ENCODE measurements around the gene ANP32E. TPM values are rescaled to one million over a fixed set of nuclear protein-coding genes. Genes with fewer than 3 reads are reported as not detected.

Gene ANP32E
- total and polyA plus RNA-seq, 2 of the 13 experiments (the other 11 are each of a cell fraction or from before 2014, with no cell fraction given): 10.3 to 53.0 TPM

- Histone ChIP-seq H3K9ac (ENCODE audit: insufficient read depth, low read depth, low read length) (no peak overlapping the region), H3K4me1 (ENCODE audit: insufficient read depth, low read length) (peaks cover 33% of the 10 kb centered on the region), H3K36me3 (replicated peaks in 1 of 2; ENCODE audit: control insufficient read depth in 1 of 2, insufficient read depth in 2 of 2, low read length in 2 of 2) (no peaks in the 10 kb centered on the region), H2AFZ (ENCODE audit: low read length) (no peak overlapping the region), H3K4me3 (replicated peaks in 1 of 3; ENCODE audit: insufficient read depth in 1 of 3, low read depth in 2 of 3, low read length in 3 of 3) (no peak overlapping the region), H4K20me1 (ENCODE audit: insufficient read depth, low read length) (no peaks in the 10 kb centered on the region), H3K27me3 (ENCODE audit: control insufficient read depth in 1 of 2, insufficient read depth in 2 of 2, low read length in 2 of 2) (peaks cover 0 to 5% of the 10 kb centered on the region in 2 experiments; a peak in 1 of 5 replicates), H3K9me3 (ENCODE audit: low read length) (no peaks in the 10 kb centered on the region), H3K79me2 (ENCODE audit: insufficient read depth, low read length) (no peaks in the 10 kb centered on the region), H3K27ac (ENCODE audit: extremely low read length, insufficient read depth, low read length) (no peak overlapping the region), H3K4me2 (ENCODE audit: low read depth, low read length) (no peak overlapping the region)
- no peak for ATAC-seq
- ChIA-PET POLR2A (no interaction called here), CTCF (ENCODE audit: low intra/inter-chr PET ratio, low total read pairs) (no interaction called here)
- BruUV-seq (replicated peaks): no TSS peak
- in situ Hi-C loops (cut with HindIII; ENCODE audit: extremely low pct_ligation_motif_present, low pct_unique_long_range_greater_than_20kb): no loop called here
- TF ChIP-seq, protein P1, sequence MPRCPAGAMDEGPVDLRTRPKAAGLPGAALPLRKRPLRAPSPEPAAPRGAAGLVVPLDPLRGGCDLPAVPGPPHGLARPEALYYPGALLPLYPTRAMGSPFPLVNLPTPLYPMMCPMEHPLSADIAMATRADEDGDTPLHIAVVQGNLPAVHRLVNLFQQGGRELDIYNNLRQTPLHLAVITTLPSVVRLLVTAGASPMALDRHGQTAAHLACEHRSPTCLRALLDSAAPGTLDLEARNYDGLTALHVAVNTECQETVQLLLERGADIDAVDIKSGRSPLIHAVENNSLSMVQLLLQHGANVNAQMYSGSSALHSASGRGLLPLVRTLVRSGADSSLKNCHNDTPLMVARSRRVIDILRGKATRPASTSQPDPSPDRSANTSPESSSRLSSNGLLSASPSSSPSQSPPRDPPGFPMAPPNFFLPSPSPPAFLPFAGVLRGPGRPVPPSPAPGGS (CRISPR knock-in tag; IDR thresholded peaks at IDR 0.05): no peak
- no peak for TF ChIP-seq CBFB (CRISPR knock-in tag; IDR thresholded peaks at IDR 0.05)
- TF ChIP-seq ZNF597 (CRISPR knock-in tag; IDR thresholded peaks at IDR 0.05): no peak
- TF ChIP-seq ZFYVE20 (CRISPR knock-in tag; IDR thresholded peaks at IDR 0.05; ENCODE audit: borderline replicate concordance, low read depth): no peak
- TF ChIP-seq SOX6 (IDR thresholded peaks at IDR 0.05): no peak
- TF ChIP-seq SOX6 (CRISPR knock-in tag; IDR thresholded peaks at IDR 0.05): no peak
- TF ChIP-seq DNMT3B (CRISPR knock-in tag; conservative IDR thresholded peaks at IDR 0.05): no peak
- TF ChIP-seq BHLHE40 (IDR thresholded peaks at IDR 0.05; ENCODE audit: low read length): no peak
- DNase-seq (ENCODE audit: low spot score): no peak
- intact Hi-C loops (cut with micrococcal nuclease; ENCODE audit: unreplicated experiment): no loop called here
- FAIRE-seq: no peak
- WGBS (ENCODE audit: low lambda C conversion rate): 90% methylated on average over 21 of the region's 21 CpGs
These were observed 46.6 kb upstream of the ANP32E start for GRCh38 chr1:150282558-150282958.
